Activated B cell treated with CpG ODN at 0.5 μM for 24 hours (primary cell): ENCODE results near the gene ZSCAN5A. TPM values are rescaled to one million over a fixed set of nuclear protein-coding genes. Genes with fewer than 3 reads are reported as not detected.

Source experiments
- ATAC-seq: fragments of 200-7000 bp; cut with Tn5 transposase; one replicate; pipeline ENCODE4 v1.10.0; 2021; ENCODE audit warnings: low read depth, mild to moderate bottlenecking, moderate library complexity
- CTCF ChIA-PET: fragments of 350-600 bp; sonication (Branson Sonifier 250); formaldehyde crosslinking; loops from one replicate; lab custom pipeline; 2021; ENCODE audit warnings: antibody characterized with exemption; lab: Charles Lee
- POLR2A ChIA-PET: fragments of 350-600 bp; sonication (Branson Sonifier 250); formaldehyde crosslinking; loops from one replicate; lab custom pipeline; 2021; ENCODE audit warnings: antibody characterized with exemption; lab: Charles Lee
- DNase-seq: peaks from one replicate; pipeline ENCODE4 v3.0.0; 2022
- H3K27ac Mint-ChIP-seq: one replicate; pipeline ENCODE4 v1.8.0; 2020; ENCODE audit warnings: mixed read lengths
- H3K27me3 Mint-ChIP-seq: one replicate; pipeline ENCODE4 v1.8.0; 2021; ENCODE audit warnings: mixed read lengths
- H3K36me3 Mint-ChIP-seq: one replicate; pipeline ENCODE4 v1.8.0; 2021; ENCODE audit warnings: low read depth, mixed read lengths
- H3K4me1 Mint-ChIP-seq: one replicate; pipeline ENCODE4 v1.8.0; 2021; ENCODE audit warnings: mixed read lengths
- H3K4me3 Mint-ChIP-seq: one replicate; pipeline ENCODE4 v1.8.0; 2020; ENCODE audit warnings: mild to moderate bottlenecking, mixed read lengths
- H3K9me3 Mint-ChIP-seq: one replicate; pipeline ENCODE4 v1.8.0; 2020; ENCODE audit warnings: mixed read lengths
- intact Hi-C: fragments of 100-400 bp; cut with micrococcal nuclease; formaldehyde crosslinking; loops from one replicate; pipeline ENCODE4 v1.15.1; 2024
- total RNA-seq: library from RNA; stranded (reverse); gene quantifications from 2 replicates; pipeline ENCODE4 v1.2.3, GENCODE V29; 2022
- TF ChIP-seq, protein P1 (sequence below): fragments of 200-600 bp; IDR thresholded peaks from one replicate; pipeline ENCODE4 v1.8.0; 2022; ENCODE audit warnings: antibody characterized with exemption, mild to moderate bottlenecking

The ZSCAN5A gene
- total RNA-seq, 1 donor from 2014 or later = 17.8 TPM

DNA sequence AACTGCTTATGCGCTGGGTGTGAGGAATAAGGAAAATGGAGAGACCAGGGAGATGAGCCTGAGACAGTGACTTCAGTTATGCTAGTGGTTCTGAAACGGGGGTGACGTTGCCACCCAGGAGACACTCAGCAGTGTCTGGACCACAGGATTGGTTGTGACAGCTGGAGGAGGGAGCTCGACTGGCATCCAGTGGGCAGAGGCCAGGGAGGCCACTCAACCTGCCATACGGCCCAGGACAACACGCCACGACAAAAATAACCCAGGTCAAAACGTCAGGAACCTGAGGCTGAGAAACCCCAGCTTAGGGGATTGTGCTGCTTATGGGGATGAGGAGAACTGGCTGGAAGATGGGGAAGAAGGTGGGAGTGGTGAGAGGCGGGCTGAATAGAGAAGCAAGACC, 10.4 kb downstream of the ZSCAN5A start:
- DNase-seq = no peak
- Mint-ChIP-seq H3K4me3 (no peak overlapping the region), H3K27ac (no peak overlapping the region), H3K27me3 (no peaks in the 10 kb centered on the region), H3K4me1 (peaks cover 3% of the 10 kb centered on the region), H3K36me3 (peaks cover 33% of the 10 kb centered on the region), H3K9me3 (no peaks in the 10 kb centered on the region)
- CTCF ChIA-PET = no interaction called here
- TF ChIP-seq, protein P1, sequence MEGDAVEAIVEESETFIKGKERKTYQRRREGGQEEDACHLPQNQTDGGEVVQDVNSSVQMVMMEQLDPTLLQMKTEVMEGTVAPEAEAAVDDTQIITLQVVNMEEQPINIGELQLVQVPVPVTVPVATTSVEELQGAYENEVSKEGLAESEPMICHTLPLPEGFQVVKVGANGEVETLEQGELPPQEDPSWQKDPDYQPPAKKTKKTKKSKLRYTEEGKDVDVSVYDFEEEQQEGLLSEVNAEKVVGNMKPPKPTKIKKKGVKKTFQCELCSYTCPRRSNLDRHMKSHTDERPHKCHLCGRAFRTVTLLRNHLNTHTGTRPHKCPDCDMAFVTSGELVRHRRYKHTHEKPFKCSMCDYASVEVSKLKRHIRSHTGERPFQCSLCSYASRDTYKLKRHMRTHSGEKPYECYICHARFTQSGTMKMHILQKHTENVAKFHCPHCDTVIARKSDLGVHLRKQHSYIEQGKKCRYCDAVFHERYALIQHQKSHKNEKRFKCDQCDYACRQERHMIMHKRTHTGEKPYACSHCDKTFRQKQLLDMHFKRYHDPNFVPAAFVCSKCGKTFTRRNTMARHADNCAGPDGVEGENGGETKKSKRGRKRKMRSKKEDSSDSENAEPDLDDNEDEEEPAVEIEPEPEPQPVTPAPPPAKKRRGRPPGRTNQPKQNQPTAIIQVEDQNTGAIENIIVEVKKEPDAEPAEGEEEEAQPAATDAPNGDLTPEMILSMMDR = no peak
- POLR2A ChIA-PET = no interaction called here
- intact Hi-C loops = no loop called here
- no peak for ATAC-seq

DNA sequence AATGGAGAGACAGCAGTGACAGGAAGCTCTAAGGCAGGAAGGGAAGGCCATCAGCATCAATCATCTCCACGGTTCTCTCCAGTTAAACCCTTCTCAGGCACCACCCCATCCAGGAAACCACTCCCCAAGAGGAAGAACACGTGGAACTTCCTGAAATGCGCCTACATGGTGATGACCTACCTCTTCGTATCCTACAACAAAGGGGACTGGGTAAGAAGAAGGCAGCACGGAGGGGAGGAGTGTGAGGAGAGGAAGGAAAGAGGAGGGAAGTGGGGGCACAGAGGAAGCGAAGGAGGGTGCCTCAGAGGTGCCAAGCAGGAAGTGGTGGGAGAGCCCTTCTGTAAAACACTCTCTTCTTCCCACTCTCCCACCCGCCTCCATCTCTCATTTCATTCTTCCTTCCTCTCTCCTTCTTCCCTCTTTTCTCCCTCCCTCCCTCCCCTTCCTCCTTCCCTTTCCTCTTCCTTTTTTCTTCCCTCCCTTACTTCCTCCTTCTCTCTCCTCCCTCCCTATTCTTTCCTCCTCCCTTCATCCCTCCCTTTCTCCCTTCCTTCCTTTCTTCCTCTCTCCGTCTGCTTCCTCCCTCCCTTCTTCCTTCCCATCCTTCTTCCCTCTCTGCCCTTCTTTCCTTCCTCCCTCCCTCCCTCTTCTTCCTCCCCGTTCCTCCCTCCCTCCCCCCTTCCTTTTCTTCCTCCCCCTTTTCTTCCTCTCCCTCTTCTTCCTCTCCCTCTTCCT, 12.6 kb downstream of the ZSCAN5A start:
- DNase-seq = no peak
- Mint-ChIP-seq H3K27ac (no peak overlapping the region), H3K4me1 (peaks cover 3% of the 10 kb centered on the region), H3K9me3 (no peaks in the 10 kb centered on the region), H3K27me3 (no peaks in the 10 kb centered on the region), H3K4me3 (no peak overlapping the region), H3K36me3 (peaks cover 36% of the 10 kb centered on the region)
- no peak for ATAC-seq
- TF ChIP-seq, protein P1 = no peak
- intact Hi-C loops = no loop called here
- CTCF ChIA-PET = no interaction called here
- POLR2A ChIA-PET = no interaction called here

DNA sequence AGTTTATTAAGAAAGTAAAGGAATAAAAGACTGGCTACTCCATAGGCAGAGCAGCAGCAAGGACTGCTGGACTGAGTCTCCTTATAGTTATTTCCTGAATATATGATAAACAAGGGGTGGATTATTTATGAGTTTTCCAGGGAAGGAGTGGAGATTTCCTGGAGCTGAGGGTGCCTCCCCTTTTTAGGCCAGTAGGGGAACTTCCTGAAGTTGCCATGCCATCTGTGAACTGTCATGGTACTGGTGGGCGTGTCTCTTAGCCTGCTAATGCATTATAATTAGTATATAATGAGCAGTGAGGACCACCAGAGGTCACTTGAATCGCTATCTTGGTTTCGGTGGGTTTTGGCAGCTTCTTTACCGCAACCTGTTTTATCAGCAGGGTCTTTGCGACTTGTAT, 13.5 kb downstream of the ZSCAN5A start:
- TF ChIP-seq, protein P1 = no peak
- Mint-ChIP-seq H3K27ac (no peak overlapping the region), H3K4me1 (peaks cover 3% of the 10 kb centered on the region), H3K9me3 (no peaks in the 10 kb centered on the region), H3K4me3 (no peak overlapping the region), H3K36me3 (peaks cover 43% of the 10 kb centered on the region), H3K27me3 (no peaks in the 10 kb centered on the region)
- intact Hi-C loops = no loop called here
- CTCF ChIA-PET = no interaction called here
- no peak for DNase-seq
- POLR2A ChIA-PET = no interaction called here
- ATAC-seq = no peak

DNA sequence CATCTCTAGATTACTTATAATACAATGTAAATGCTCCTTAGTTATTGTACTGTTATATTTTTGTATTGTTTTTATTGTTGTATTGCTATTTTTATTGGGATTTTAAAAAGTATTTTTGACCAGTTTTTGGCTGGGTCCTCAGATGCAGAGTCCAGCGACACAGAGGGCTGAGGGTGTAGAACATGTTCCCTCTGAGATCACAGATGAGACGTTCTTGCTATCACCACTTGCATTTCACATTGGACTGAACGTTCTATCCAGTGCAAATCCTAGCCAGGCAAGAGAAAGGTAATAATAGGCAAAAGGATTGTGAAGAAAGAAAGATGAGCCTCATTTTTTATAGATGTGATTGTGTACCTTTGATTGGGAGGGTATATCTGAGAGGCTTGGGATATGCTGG, 15.0 kb downstream of the ZSCAN5A start:
- Mint-ChIP-seq H3K27ac (no peak overlapping the region), H3K4me1 (peaks cover 3% of the 10 kb centered on the region), H3K9me3 (no peaks in the 10 kb centered on the region), H3K36me3 (peaks cover 38% of the 10 kb centered on the region), H3K27me3 (no peaks in the 10 kb centered on the region), H3K4me3 (no peak overlapping the region)
- TF ChIP-seq, protein P1 = no peak
- intact Hi-C loops = no loop called here
- DNase-seq = no peak
- POLR2A ChIA-PET = no interaction called here
- CTCF ChIA-PET = interaction anchor here (0.6 kb wide), 1 partner anchor 10 kb away, joined by 3 read pairs; no protein-coding TSS in a partner anchor
- no peak for ATAC-seq

DNA sequence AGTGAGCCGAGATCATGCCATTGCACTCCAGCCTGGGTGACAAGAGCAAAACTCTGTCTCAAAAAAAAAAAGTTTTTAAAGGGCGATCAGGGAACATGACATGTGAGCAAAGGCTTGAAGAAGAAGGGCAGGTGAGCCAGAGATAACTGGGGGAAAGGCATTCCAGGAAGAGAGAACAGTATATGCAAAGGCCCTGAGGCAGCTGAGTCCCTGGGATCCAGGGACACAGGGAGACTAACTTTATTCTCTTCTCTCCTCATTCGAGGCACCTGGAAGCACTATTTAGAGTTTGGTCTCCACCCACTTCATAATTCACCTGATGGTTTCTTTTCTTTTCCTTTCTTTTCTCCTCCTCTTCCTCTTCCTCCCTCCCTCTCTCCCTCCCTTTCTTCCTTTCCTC, 17.6 kb downstream of the ZSCAN5A start:
- peaks cover 33% of the 10 kb centered on the region for H3K36me3 Mint-ChIP-seq
- DNase-seq (no peak), ATAC-seq (no peak)
- intact Hi-C loops = no loop called here
- H3K4me1 Mint-ChIP-seq = peaks cover 3% of the 10 kb centered on the region
- TF ChIP-seq, protein P1 = no peak
- H3K4me3 Mint-ChIP-seq = no peak overlapping the region
- no peaks in the 10 kb centered on the region for H3K27me3 Mint-ChIP-seq
- H3K27ac Mint-ChIP-seq = no peak overlapping the region
- H3K9me3 Mint-ChIP-seq = no peaks in the 10 kb centered on the region
- ChIA-PET POLR2A (no interaction called here), CTCF (no interaction called here)
